Right lobe of liver (tissue), 4 donors: Measurements from ENCODE around the gene KCNQ1.

Experiments
- POLR2A ChIP-seq: fragments of 450-650 bp; IDR thresholded peaks from one replicate; pipeline ENCODE4 v1.6.1; 2017; ENCODE audit warnings: antibody characterized with exemption, mild to moderate bottlenecking
- TF ChIP-seq, protein P1 (sequence below), 4 donors: fragments of 200-600 bp in 3 of 4; fragments of 450-650 bp in 1 of 4; IDR thresholded peaks; one replicate each; pipeline versions ENCODE4 v1.5.1 to v1.8.0; 2016 to 2022; ENCODE audit warnings: antibody characterized with exemption in 4 of 4, mild to moderate bottlenecking in 2 of 4
- donor health status: DM: no; HTN: no; CAD: no.
- donor health status: DM: no; HTN: no; CAD: no.
- donor health status: DM: no; HTN: yes; CAD: no.

GRCh38 chr11:2874963-2875362 lies 430.2 kb downstream of the KCNQ1 start:
- TF ChIP-seq, protein P1, sequence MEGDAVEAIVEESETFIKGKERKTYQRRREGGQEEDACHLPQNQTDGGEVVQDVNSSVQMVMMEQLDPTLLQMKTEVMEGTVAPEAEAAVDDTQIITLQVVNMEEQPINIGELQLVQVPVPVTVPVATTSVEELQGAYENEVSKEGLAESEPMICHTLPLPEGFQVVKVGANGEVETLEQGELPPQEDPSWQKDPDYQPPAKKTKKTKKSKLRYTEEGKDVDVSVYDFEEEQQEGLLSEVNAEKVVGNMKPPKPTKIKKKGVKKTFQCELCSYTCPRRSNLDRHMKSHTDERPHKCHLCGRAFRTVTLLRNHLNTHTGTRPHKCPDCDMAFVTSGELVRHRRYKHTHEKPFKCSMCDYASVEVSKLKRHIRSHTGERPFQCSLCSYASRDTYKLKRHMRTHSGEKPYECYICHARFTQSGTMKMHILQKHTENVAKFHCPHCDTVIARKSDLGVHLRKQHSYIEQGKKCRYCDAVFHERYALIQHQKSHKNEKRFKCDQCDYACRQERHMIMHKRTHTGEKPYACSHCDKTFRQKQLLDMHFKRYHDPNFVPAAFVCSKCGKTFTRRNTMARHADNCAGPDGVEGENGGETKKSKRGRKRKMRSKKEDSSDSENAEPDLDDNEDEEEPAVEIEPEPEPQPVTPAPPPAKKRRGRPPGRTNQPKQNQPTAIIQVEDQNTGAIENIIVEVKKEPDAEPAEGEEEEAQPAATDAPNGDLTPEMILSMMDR (IDR thresholded peaks at IDR 0.05), result no peak
- no peak for TF ChIP-seq POLR2A
